ENCODE data around the gene PHLDA1. TPM values are rescaled to one million over a fixed set of nuclear protein-coding genes. Genes with fewer than 3 reads are reported as not detected.

PHLDA1 gene
- total and polyA plus RNA-seq, 11 donors: 3.0 to 44.4 (median 5.5) TPM

- intact Hi-C loops (cut with DNase I): loop anchor here in 5 of 10 donors (5.0 to 10.0 kb wide), 6 partner anchors 51 to 186 kb away; no protein-coding TSS in a partner anchor
- TF ChIP-seq, protein P1, sequence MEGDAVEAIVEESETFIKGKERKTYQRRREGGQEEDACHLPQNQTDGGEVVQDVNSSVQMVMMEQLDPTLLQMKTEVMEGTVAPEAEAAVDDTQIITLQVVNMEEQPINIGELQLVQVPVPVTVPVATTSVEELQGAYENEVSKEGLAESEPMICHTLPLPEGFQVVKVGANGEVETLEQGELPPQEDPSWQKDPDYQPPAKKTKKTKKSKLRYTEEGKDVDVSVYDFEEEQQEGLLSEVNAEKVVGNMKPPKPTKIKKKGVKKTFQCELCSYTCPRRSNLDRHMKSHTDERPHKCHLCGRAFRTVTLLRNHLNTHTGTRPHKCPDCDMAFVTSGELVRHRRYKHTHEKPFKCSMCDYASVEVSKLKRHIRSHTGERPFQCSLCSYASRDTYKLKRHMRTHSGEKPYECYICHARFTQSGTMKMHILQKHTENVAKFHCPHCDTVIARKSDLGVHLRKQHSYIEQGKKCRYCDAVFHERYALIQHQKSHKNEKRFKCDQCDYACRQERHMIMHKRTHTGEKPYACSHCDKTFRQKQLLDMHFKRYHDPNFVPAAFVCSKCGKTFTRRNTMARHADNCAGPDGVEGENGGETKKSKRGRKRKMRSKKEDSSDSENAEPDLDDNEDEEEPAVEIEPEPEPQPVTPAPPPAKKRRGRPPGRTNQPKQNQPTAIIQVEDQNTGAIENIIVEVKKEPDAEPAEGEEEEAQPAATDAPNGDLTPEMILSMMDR (IDR thresholded peaks at IDR 0.05): no peak
- TF ChIP-seq POLR2A (IDR thresholded peaks at IDR 0.05): no peak
- H3K27me3 ChIP-seq: no peaks in the 10 kb centered on the region
- H3K27ac ChIP-seq: peak overlapping the region in 9 of 12 donors; percentile 35 to 99 (median 98)
- 40 to 50% (median 47%) methylated on average over 3 of the region's 3 CpGs for WGBS, 4 donors
- peak overlapping the region in 11 of 12 donors; percentile 16 to 90 (median 83) for H3K4me3 ChIP-seq
- DNase-seq: no peak
- peaks cover 0 to 14% (median 0%) of the 10 kb centered on the region in 9 donors for H3K36me3 ChIP-seq
- H3K4me1 ChIP-seq: peaks cover 0 to 45% (median 17%) of the 10 kb centered on the region in 12 donors
- no peaks in the 10 kb centered on the region for H3K9me3 ChIP-seq
- no peak for ATAC-seq
Measured at GRCh38 chr12:76028571-76029277, 2.9 kb downstream of the PHLDA1 start.

DNA sequence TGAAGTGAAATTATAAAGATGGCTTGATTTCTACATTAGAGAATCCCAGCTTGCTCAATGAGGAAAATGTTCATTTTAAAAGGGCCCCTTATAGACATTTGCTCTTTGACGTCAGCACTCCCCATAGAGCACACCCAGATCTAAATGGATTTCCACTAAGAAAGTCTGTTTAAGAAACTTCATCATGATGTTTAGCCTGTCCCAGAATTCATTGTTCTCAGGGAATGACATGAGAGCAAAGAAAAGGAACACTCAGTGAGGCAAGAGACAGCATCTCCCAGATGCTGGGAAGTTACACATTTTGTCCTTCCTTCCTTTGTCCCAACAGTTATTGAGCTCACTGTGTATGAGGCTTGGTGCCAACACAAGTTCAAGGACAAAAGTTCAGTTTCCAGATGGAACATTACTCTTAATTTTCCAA is 4.9 kb downstream of the PHLDA1 start:
- intact Hi-C loops (cut with DNase I): loop anchor here in 5 of 10 donors (5.0 to 10.0 kb wide), 6 partner anchors 49 to 184 kb away; no protein-coding TSS in a partner anchor
- TF ChIP-seq POLR2A (IDR thresholded peaks at IDR 0.05): no peak
- TF ChIP-seq, protein P1 (IDR thresholded peaks at IDR 0.05): no peak
- H3K9me3 ChIP-seq: no peaks in the 10 kb centered on the region
- peaks cover 0 to 31% (median 8%) of the 10 kb centered on the region in 12 donors for H3K4me1 ChIP-seq
- peaks cover 0 to 14% (median 0%) of the 10 kb centered on the region in 9 donors for H3K36me3 ChIP-seq
- no peak for ATAC-seq
- no peak overlapping the region for H3K4me3 ChIP-seq
- no peak for DNase-seq
- no peaks in the 10 kb centered on the region for H3K27me3 ChIP-seq
- peak overlapping the region in 7 of 12 donors; percentile 4 to 48 (median 23) for H3K27ac ChIP-seq
- WGBS, 4 donors: 56 to 69% (median 68%) methylated on average over 1 of the region's 1 CpG

DNA sequence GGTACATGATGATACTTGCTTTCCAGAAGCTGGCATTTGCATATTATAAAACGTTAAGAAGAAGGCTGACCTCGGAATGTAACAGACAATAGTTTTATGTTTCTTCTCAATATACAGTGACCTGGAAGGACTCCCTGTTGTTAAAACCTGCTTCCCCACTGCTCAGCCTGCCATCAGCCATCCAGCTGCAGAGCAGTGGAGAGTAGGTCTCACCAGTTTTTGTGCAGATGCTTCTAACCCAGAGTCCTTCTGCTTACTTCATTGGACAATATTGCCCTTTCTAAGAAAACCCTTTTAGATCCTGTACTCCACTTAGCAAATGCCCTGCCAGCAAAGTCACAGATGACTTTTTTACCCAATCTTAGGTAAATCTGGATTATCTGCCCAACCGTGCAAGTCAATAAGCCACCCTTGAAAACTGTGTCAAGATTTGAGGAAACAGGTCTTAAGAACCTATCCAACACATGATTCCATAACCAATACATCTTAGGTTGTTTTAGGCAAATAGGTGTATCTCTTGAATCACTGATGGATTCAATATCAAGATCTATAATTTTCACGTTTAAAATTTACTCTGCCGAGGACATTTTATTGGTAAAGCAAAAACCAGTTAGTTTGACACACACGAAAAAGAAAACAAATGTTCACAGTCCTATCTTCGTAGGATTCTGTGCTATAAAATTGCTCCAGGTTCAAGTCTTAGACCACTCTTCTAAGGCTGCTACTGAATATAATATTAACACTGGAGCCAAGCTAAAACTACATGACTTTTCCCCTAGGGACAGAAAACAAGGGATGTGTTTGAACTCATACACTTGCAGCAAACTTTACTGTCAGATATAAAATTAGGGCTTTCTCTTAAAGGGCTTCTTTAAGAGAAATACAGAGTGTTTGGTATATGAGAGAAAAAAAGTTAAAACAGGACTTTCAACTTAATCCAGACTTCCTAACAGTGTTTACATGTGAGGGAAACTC is 5.7 kb downstream of the PHLDA1 start:
- ATAC-seq: no peak
- intact Hi-C loops (cut with DNase I): loop anchor here in 5 of 10 donors (5.0 to 10.0 kb wide), 6 partner anchors 49 to 184 kb away; no protein-coding TSS in a partner anchor
- Histone ChIP-seq H3K27ac (peak overlapping the region in 6 of 12 donors; percentile 2 to 48 (median 32)), H3K4me1 (peaks cover 0 to 36% (median 8%) of the 10 kb centered on the region in 12 donors), H3K9me3 (no peaks in the 10 kb centered on the region), H3K4me3 (no peak overlapping the region), H3K27me3 (no peaks in the 10 kb centered on the region), H3K36me3 (peaks cover 0 to 14% (median 0%) of the 10 kb centered on the region in 9 donors)
- no peak for DNase-seq
- no peak for TF ChIP-seq POLR2A (IDR thresholded peaks at IDR 0.05)
- TF ChIP-seq, protein P1 (IDR thresholded peaks at IDR 0.05): no peak
- WGBS, 4 donors: 74 to 81% (median 79%) methylated on average over 7 of the region's 7 CpGs
